GM19397 (cell line): Measurements from ENCODE around the gene PPOX.

Source experiments
- ATAC-seq: cut with Tn5 transposase; IDR thresholded peaks from one replicate; pipeline ENCODE4 v1.9.1; 2021; ENCODE audit warnings: mild to moderate bottlenecking, moderate library complexity; ENCODE audit not compliant: unreplicated experiment

The PPOX gene

DNA sequence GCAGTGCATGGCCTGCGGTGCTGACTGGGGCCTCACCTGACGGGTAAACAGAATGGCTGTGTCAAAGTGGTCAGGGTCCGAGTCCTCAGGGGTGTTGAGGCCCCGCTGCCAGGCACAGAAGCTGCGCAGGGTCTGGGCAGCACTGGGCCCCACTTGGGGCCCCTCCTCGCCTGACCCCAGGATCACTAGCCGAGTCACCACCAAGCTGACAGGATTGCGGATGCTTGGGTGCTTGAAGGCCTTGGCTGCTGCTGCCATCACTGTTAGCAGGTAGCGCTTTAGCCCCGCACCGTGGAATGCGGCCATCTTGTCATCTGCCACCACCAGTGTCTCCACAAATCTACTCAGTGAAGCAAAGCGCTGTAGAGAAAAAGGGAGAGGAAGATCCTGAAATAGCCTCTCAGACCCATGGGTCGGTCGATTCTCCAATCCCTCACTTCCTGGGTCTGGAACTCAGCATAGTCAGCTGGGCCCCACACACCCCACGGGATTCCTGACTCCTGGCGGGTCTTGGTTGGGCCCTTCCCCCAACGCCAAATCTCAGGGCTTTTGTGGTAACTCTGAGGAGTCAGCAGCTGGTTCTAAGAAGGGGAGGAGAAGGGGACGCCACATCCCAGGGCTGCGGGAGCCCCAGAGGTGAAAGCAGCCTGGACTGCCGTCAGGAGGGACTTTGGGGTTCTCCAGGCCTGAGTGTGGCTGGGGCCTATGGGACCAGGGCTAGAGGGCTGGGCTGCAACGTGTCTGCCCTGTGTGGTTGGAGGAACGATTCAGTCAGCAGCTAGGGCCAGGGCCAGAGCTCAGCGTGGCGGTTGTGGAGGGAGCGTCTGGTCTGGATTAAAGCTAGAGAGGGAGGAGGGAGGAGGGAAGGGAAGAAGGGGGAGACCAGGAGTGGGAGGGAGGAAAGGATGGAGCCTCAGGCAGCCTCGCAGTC, 30.6 kb downstream of the PPOX start:
- no peak for ATAC-seq

DNA sequence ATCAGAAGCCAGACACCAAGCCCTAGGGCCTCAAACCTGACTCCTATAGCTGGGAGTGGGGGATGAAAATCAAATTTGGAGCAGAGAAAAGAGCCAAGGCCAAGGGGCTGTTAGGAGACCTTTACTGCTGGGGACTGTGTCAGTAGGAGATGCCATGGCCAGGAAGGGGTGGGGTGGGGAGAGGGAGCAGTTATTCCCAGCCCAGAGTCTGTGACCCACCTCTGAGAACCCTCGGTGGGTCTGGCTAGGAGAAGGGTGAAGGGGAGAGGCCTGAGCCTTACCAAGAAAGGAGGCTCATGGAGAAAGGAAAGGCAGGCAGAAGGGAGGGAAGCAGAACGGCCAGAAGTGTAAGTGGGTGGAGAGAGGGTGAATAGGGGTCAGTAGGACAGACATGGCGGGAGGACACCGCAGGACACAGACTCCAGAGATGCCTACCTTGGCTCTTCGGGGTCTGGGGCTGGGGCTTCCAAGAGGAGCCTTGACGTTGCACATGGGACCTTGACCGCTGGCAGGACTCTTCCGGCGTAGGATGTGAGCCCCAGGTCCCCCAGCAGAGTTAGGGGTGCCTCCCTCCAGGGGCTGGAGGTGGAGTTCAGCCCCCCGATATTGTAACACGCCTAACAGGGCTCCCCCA, 31.5 kb downstream of the PPOX start:
- ATAC-seq: no peak

DNA sequence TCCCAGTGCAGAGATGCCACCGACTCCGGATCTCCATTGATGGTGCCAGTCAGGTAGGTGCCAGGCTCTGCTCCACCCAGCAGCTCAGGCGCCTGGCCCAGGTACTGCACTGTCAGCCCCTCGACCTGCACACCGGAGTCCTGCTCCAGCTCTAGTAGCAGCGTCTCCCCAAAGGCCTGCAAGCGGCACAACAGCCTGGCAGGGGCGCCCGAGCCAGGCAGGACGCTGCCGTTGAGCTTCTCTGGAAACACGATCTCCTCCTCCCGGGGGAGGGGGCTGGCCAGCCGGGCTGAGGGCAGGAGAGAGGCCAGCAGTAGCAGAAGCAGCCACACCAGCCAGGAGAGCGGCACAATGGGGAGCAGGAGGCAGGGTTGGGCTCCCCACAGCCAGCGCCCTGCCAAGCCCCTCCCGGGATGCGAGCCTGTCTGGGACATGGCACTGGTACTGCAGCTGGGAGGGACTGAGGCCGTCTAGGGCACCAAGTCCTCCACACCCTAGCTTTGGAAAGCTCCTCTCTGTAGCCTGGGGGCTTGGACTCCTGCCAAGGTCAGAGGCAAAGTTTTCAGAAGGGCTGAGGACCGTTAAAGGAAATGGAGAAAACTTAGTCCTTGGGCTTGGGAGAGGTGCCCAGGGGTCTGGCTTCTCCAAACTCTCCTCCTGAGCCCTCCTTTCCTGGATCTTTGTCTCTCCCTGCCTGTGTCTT, 32.1 kb downstream of the PPOX start:
- ATAC-seq: no peak

DNA sequence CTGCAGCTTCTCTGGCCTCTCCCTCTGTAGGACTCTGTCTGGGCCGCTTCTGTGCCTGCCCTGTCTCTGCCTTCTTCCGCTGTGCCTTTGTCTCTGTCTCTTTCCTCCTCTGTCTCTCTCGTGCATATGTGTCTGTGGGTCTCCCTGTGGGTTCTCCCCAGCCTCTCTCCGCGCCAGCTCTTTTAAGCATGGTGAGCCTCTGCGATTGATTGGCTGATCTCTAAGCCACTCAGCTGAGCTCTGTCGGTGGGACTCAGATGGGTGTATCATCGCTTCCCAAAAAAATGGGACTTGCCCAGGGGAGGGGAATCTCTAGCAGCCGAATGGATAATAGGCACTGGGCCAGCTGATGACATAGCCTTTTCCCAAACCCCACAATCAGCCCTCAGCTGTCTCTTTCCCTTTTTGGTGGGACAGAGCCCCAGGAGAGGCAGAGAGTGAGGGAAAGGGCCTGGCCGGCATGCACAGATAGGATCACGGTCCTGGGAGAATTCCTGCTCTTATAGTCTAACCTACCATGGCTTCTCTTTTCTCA, 32.7 kb downstream of the PPOX start, which contains the start of gene ADAMTS4:
ADAMTS4 (minus strand) TSS at position 158 of the 535 bp plus-strand sequence. CDS start 427 bp downstream, outside the sequence.
- ATAC-seq: no peak

DNA sequence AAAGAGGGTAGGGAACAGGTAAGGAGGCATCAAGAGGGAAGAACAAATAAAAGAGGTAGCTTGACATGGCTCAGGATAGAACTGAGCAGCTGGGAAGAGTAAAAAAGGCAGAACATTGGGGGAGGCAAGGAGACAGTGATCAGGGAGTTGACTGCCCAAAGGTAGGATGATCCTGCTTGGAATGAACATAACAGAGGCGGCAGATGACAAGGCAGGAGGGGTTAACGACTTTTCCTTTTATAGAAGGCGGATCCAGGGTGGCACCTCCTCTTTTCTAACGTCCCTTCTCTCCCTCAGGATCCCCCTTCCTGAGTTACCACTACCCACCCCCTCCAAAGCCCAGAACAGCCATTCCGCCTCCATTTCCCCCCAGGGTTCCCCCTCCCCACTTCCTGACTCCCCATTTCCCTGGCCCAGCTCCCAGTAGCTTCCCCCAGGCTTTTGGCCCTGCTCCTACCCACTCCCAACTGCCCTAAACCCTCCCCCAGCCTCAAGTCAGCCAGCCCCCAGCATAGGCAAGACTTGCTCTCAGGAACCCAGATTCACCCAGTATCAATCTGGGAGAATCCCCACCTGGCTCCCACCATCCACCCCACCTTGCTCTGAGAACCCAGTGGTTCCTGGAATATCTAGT, 33.4 kb downstream of the PPOX start:
- no peak for ATAC-seq

DNA sequence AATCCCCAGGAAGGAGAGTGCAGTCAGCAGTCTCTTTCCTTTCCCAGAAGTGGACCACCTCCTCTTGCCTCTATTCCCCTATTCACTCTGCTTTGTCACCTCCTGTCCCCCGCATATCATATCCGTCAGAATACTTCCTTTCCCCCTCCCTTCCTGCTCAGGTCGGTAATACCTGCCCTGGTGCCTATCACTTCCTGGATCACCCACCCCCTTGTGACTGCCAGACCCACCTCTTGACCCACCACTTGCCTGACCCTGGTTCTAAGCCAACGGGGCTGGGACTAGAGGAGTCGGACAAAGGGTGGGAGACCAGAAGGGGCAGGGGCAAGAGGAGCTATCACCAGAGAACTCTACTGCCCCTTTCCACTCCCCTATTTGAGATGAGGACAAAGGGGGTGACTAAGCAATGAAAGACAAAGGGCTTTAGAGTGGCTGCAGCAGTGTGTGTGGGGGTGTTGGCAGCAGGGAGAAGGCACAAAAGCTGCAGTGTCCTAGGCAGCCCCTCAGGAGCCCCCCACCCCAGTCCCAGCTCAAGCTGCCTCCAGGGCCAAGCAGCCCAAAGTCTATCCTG, 34.3 kb downstream of the PPOX start:
- no peak for ATAC-seq

DNA sequence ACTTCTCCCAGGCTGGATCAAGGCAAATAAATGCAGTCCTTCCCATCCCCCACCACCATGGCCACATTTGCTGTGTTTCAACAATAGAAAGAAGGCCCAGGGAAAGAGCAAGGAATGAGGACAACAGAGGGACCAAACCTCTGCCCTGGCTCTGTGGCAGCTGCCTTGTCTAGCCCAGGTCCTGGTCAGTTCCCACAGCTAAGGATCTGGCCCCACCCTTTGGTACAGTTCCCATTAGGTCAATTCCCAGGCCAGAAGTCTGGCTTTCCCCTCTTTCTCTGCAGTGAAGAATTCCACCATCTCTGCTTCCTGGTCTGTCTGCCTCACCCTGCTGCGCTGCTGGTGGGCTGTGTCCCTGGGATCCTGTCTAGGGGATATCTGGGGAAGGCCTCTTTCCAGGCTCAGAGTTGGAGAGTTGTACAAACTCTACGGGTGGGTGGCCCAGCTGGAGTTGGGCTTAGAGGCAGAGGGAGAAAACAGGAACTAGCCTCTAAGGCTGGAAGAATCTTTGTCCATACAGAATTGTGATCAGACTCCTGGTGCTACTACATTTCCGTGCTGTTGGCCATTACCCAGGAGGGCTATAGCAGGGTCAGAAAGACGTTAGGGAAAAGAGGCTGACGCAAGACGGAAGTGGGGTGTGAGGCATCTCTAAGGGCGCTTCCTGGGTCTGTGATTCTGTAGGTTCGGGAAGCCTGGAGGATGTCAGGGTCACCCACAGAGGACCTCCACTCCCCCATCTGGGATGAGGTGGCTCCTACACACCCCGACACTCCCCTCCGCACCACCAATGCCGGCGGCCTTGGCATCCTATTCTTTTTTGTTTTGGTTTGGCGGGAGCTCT, 35.0 kb downstream of the PPOX start:
- no peak for ATAC-seq

DNA sequence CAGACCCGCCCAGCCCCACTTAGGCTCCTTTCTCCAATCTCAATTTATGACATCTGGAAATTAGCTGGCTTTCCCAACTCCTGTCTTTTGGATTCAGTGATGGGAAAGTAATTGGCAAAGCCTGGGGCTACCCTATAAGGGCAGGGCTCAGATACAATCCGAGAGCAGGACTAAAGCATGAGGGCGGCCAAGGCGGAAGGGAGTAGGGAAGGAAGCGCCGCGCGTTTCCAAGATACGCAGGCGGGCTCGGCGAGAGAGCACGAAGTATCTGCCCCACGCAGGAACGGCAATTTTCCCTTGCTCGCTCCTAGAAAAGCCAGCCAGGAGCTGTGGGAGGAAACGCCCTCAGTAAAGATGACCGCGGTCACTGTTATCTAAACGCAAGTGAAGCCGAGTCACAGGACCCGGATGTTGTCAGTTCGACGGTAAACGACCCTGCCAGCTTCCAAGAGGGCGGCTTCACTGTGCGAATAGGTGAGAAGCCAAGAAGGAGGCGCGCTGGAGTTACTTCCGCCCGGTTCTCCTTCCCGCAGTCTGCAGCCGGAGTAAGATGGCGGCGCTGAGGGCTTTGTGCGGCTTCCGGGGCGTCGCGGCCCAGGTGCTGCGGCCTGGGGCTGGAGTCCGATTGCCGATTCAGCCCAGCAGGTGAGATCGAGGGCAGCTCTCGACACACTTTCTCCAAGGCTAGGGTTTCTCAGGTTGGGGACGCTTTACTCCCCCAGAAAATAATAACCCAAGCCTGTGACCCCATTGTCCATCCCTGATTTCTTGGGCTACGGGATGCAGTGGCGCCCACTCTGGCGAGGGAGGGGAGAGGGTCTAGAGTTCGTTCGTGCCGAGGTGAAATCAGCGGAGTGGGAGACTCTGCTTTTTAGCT, 35.8 kb downstream of the PPOX start, which contains the start of gene NDUFS2:
NDUFS2 (plus strand) TSS at position 532 of the 877 bp plus-strand sequence; CDS start at position 551, 19 bp downstream.
- peak; percentile 94 for ATAC-seq

DNA sequence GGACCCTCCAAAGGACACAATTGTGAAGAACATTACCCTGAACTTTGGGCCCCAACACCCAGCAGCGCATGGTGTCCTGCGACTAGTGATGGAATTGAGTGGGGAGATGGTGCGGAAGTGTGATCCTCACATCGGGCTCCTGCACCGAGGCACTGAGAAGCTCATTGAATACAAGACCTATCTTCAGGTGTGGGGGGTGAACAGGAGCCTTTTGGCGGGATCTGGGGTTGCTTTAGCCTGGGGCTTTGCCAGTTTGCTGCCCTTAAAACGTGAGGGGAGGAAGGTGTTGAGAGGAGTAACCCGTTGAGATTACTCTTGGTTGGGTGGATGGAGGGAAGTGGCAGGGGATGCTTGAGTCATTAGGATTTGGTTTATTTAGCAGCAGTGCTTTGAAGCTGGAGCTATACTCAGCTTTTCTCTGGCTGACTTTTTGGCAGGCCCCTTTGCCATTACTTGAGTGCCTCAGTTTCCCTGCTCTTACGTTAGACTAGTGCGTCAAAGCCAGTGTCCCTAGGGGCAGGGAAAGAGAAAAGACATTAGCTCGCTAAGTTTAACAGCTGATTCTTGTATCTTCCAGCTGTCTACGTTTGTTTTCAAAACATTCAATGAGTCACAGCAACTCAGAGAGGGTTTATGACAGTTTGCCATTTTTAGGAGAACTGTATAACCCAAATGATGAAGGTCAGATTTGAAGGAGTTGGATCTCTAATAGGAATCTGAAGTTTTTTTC, 40.4 kb downstream of the PPOX start:
- ATAC-seq: no peak

DNA sequence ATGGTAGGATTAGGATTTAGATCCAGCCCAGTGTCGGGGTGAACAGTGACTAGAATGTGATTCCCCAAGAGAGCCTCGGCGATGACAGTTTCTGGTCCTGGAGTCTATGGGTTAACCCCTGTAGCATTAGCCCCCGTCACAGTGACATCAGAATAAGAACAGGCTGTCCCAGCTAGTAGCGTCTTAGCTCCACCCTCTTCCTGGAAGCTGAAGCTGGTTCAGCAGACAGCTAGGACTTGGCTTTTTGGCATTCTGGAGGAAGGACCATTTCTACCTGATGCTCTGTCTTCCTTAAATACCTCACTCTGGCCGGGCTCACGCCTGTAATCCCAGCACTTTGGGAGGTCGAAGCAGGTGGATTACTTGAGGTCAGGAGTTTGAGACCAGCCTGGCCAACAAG, 40.9 kb downstream of the PPOX start:
- no peak for ATAC-seq

DNA sequence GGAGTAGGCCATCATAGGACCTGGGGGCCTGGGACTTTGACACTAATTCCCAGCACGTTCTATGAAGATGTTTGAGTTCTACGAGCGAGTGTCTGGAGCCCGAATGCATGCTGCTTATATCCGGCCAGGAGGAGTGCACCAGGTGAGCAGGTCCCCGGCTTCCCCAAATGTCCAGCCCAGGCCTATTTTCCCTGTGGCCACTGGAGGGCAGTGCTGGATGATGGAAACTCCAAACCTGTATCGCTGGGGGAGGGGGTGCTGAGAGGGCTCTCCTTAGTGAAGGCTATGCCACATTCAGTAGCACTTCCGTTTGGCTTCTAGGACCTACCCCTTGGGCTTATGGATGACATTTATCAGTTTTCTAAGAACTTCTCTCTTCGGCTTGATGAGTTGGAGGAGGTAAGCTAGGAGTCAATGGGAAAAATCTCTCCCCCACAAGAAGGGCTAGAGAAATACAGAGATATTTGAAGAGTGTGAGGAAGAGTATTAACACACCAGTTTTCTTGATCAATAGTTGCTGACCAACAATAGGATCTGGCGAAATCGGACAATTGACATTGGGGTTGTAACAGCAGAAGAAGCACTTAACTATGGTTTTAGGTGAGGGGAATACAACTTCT, 43.7 kb downstream of the PPOX start:
- no peak for ATAC-seq

DNA sequence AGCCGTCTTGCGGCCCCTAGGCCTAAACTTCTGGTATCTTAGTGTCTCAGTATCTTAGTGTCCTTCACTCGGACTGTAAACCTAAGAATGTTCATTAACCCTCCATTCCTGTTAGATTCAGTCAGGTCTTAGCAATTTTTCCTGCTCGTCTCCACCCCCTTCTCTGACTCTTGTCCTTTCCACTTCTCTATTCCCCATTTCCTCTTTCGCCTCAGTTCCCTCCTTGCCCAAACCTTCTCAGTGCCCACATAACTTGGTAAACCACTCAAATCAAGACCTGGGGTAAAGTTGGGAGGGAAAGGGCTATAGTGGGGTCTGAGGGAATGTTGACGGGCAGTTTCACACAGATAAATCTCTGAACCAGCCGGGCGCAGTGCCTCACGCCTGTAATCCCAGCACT, 48.1 kb downstream of the PPOX start:
- no peak for ATAC-seq

DNA sequence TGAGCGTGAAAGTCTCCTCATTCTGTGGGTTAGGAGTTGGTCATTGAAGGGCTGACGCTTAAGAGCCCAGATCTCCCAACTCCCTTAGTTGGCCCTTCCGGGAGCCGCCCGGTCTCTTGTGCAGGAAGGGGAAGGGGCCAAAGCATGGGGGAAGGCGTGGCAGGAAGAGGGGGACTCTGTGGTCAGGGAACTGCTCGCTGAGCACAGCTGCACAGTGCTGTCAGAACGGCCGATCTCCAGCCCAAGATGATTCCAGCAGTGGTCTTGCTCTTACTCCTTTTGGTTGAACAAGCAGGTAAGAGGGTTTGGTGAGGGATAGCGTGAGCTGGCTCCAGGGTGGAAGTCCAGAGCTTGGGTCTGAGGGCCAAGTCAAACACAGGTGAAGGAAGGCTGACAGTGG, 48.9 kb downstream of the PPOX start, which contains the start of gene FCER1G:
FCER1G (plus strand) TSS at position 220 of the 400 bp plus-strand sequence; CDS start at position 247, 27 bp downstream.
- ATAC-seq: no peak

DNA sequence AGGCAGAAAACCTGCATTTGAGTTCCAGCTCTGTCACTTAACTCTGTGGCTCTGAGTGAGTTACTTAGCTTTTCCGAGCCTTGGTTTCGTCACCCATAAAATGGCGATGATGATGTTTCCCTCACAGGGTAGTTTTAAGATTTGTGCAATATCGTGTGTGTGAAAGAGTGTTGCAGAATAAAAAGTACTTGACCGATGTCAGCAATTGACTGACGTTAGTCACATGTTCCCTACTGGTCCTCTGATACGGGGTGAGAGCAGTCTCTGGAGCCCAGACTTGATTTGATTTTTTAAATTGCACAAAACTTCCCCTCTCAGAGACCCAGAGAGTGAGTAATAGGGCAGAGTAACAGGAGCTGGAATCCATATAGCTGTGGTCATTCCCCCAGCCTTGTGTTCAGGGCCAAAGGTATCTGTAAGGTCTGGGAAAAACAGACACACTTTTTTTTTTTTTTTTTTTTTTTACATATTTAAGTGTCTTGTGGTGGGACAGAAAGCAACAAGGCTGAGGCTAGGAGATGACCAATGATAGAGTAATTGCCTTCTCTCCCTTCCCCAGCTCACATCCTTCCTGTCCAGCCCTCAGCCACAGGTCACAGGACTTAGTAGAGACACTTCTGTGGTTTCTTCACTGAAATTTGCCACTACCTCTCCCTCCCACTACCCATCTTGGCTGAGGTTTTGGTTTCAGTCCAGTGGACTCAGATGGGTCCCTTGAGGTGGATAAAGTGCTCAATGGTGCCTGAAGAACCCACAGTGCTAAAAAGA, 50.9 kb downstream of the PPOX start:
- ATAC-seq: peak; percentile 85

DNA sequence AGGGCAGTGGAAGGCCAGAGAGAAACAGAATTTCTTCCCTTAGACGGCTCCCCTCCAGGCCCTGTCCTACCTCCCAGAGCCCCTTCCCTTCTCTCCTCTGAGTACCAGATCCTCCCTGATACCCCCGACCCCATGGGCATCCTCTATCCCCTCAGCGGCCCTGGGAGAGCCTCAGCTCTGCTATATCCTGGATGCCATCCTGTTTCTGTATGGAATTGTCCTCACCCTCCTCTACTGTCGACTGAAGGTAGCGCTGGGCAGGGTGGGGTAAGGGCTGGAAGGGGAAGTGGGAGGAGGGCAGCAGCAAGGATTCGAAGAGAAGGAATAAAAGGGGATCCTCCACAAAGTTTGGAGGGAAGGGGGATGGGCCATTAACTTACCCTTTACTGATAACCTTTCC, 51.6 kb downstream of the PPOX start:
- no peak for ATAC-seq

DNA sequence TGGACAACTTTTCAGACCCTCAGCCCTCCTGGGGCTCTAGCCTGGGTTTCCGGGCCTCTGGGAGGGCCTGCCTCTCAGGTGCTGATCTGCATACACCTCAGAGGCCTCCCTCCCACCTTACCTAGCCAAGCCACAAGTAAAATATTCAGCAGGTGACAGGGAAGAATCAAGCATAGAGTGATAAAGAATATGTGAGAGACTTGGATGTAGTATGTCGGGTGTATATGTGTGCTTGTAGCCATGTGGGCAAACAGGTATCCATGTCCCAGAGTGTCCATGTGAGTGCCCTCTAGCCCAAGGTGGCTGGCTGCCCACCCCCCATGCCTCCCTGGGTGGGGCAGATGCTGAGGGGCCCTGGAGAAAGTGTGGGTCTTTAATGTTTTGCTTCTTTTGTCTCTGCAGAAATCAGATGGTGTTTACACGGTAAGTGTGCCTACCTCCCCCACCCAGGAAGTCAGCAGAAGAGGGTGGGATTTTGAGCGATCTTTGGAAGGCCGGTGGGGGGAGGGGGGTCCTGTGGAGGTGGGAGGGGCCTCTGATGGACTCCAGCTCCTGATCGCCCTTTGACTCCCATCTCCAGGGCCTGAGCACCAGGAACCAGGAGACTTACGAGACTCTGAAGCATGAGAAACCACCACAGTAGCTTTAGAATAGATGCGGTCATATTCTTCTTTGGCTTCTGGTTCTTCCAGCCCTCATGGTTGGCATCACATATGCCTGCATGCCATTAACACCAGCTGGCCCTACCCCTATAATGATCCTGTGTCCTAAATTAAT, 52.3 kb downstream of the PPOX start:
- no peak for ATAC-seq
